HG02973 (cell line): ENCODE measurements around the gene TBX15.

Source experiments
- ATAC-seq: cut with Tn5 transposase; IDR thresholded peaks from one replicate; pipeline ENCODE4 v1.9.1; 2021; ENCODE audit warnings: moderate library complexity; ENCODE audit not compliant: unreplicated experiment

The TBX15 gene

DNA sequence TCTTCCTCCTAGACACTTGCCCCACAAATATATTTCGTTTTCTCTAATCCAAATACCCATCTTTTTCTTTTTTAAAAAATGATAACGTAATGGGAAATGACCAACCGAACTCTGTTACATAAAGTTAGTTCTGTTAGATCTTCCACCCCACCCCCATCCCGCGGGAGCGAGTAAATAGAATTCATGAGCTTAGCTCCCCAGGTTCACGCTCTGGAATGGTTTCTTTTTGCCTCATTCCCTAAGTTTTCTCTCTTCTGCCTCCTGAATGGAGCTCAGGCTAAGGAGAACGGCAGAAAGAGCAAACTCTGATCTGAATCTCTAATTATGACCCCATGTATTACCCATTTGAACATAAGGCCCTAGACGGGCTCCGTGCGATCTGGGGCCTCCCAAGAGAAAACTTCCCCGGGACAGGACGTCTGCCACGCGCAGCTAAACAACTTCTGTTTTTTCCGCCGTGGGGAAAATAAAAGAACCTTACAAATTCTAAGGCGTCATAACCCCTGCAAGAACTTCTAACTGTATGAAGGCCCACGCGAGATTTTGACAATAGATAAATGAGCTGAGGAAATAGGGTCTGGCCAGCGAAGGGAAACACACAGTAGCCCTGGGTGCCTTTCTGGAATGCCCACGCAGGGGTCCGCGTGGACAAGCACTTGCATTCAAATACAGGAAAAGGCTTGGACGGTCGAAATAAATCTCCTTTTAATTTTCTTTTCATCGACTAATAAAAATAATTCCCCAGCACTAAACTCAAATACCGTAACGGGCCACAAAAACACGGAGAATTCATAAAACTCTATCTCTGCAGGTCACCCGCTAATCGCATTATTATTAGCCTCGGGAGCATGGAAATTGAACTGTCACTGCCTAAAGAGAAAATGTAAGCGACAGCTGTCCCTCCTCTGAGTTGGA lies 2.2 kb downstream of the TBX15 start:
- no peak for ATAC-seq

DNA sequence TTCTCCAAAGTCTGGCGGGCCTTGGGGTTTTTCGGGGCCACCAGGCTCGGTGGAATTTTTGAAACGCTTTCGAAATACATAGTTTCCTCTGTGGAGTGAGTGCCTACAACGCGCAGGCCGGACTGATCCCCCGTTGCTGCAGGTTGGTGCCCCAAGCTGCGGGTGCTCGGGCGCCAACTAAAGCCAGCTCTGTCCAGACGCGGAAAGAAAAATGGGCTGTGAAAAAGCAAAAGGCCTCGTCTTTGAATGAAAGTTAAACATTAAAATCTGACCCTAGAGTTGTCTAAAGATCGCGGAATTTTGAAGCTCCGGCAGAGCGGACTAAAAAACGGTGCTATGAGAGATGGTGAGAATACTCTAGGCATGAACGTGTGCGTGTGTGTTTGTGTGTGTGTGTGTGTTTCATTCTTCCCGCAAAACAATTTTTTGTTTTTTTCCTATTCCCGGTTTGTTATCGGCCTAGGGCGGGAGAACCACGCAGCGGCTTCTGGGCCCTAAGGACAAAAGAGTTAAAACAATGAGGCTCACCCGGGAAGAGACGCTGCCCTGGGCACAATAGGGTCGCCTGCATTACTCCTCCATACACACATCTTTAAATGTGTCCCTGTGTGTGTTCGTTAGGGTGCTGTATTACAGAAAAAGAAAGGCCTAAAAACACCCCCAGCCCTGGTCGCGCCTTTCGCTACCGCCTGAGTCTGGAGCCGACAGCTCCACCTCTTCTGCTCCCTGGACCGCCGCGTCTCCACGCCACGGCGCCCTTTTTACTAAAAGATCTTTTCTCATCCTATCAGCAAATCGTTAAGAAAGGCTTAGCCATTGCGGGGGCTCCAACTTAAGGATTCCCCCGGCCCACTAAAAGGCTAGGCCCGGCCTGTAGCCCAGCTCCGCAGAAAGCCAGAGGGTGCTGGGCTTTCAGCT lies 3.2 kb downstream of the TBX15 start:
- no peak for ATAC-seq

DNA sequence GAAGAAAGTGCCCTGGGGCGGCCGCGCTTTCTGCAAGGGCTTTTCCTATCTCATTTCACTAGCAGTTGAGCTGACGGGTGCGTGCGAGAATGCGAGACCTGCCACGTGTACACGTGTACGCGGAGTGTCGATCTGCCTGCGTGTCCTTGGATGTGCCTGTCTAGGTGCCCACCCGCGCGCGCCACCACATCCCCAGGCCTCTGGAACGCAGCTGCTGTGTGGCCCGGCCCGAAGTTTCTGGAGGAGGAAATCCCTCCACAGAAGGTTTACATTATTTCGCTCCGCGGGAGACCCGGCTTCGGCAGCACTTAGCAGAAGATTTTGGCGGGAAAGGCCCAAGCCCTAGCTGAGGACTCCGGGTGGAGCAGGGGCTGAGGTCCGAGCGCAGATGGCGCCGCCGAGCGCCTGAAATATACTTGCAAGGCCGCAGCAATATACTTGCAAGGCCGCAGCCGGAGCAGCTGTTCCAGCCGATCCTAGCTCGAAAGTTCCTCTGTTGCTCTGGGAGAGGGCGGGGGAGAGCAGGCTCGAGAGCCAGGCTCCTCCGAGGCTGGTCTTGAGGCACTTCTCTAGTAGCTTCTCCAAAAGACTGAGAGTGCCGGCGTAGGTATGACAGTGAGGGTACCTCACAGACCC lies 3.9 kb downstream of the TBX15 start:
- no peak for ATAC-seq

DNA sequence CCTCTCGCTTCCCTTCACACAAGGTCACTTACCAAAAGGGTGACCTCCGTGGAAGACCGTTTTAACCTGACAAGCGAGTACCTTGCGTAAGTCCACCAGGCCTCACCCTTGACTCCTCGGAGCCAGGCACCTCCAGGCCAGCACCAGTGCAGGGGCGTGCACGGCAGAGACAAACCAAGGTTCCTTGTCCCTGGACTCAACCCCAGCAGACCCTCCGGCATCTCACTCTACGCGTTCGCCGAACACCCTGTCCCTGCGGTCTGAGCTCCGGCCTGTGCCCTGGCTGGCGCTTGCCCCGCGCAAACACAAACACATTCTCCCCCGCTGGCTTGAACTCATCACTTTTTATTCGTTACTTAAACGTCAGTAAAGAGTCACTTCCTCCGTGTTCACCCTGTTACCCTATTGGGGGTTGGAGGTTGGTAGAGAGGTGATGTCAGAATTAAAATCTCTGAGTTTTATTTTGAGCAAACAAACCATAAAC lies 4.5 kb downstream of the TBX15 start:
- ATAC-seq: no peak

DNA sequence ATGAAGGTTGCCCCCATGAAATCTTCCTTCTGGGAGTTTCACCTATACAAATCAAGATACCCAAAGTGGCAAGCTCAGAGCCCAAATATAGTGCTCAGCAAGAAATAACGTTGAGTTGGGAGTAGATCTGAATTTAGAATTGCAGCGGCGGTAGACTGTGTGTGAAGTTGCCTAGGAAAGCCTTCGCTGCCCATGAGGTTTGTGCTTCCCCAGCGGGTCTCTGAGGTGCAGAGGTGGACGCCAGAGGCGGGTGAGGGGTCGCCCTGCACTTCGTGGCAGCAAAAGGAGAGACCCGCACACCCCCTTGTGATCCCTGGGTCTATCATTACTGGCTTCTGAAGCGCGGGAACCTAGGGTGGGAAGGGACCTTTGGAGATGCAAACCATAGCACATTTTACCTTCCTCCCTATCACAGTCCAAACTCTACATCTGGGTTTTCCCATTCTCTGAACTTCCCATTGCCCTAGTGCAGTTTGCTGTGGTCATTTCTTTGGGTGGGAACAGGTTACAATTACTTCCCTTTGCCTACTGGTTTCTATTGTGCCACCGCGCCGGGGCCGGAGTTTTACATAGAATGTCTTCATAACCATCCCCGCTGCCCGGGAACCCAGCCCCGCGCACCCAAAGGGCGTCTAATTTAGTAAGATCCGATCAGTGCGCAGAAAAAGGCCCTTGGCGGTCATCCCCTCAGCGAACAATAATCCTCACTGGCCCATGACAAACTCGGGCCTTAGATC lies 5.2 kb downstream of the TBX15 start:
- ATAC-seq: no peak

DNA sequence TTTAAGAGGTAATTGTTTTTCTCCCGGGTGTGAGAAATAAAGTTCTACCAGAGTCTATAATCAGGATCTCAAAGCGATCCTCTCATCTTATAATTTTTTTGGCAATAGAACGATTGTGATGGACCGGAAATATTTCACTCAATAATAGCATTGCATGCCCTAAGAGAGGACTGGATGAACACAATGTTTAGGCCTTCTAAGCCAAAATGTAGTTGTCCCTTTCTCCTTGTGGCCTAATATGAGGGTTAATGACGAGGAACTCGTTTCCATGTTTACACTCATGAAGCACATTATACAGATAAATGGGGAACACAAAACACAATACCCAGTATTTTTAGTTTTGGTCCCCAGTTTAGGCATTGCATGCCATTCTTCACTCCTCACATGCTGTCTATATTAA lies 5.9 kb downstream of the TBX15 start:
- no peak for ATAC-seq

DNA sequence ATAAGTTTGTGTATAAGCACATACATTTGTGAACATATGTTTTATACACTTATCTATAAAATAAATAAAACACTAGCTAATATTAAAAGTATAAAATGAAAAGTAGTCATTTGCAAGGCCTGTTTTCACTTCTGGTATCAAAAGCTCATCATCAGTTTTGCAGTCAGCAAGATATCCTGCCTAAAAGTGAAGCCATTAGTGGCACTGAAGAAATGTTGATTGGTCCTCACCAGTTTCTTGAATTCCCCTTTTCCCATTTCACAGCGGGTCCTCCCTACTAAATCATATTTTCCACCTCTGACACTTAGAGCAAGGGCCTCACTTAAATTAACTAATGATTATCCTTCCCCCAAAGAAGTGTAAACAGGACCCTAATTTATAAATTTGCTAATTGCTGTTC lies 6.7 kb downstream of the TBX15 start:
- ATAC-seq: no peak

DNA sequence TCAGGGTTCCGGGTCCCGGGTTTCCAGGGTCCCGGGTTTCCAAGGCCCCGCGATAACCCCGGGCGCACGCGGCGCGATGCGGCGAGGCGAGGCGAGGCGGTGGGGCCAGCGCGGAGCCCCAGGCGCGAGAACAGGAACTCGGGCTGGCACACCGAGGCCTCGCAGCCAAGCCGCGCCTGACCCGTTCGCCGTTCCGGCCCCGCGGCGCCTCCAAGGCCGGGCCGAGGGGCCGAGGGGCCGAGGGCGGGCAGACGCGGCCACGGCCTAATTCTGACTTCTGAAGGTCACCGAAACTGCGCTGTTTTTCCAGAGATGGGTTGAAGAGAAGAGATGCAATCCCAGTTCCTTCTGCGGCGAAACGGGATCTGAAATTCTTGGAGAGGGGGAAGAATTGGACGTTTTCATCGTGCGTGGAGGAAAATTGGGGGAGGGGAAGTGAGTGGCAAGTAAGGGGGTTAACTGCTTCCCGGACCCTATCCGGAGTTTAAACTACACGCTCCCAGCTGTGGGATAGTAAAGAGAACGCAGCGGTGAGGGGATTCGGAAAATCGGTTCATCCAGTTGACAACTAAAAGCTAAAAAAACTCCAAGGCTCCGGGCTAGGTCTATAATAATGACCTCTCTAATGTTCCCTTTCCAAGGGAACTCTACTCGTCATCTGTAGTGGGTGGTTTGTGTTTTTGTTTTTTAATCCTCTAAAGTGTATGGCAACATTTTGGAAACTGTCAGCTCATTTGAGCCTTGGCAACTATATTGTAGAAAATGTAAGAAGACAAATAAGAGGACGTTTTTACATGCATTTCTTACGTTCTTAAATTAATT lies 8.2 kb downstream of the TBX15 start:
- ATAC-seq: no peak

GRCh38 chr1:118978914-118979701 lies 9.0 kb downstream of the TBX15 start:
- no peak for ATAC-seq

DNA sequence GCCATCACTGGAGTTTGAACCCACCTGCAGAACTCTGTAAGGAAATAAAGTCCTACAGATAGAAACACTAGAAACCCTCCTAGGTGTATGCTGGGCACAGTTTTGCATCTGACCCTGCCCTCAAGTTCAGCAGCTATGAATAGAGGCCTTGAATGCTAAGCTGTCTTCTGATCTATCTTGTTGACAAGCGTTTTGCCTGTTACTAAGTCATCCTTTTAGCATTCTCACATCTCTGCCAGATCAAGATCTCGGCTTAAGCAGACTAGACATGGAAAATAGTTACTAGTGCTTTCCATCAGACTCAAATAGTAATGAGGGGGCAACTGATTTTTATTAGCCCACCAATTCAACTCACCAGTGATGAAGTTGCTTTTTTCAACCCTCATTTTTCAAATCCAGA lies 10.5 kb downstream of the TBX15 start:
- no peak for ATAC-seq

GRCh38 chr1:118974661-118975060 lies 13.5 kb downstream of the TBX15 start:
- no peak for ATAC-seq

- no peak for ATAC-seq
Observed at GRCh38 chr1:118973531-118974137, 14.5 kb downstream of the TBX15 start.

DNA sequence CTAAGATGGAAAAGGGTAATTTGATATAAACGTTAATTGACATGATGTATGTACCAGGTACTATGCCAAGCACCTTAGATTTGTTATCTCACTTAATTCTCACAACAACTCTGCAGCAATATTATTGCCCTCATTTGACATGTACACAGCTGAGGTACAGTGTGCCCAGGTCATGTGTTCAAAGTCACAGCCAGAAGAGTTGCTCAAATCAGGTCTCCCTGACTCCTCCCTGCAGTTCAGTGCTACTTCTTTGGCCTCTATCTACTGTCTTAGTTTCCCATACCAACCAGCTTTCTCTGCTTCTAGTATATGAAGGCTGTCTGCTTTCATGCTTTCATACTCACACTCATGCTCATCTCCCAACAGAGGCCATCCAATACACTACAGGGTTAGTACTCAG lies 15.1 kb downstream of the TBX15 start:
- ATAC-seq: no peak

DNA sequence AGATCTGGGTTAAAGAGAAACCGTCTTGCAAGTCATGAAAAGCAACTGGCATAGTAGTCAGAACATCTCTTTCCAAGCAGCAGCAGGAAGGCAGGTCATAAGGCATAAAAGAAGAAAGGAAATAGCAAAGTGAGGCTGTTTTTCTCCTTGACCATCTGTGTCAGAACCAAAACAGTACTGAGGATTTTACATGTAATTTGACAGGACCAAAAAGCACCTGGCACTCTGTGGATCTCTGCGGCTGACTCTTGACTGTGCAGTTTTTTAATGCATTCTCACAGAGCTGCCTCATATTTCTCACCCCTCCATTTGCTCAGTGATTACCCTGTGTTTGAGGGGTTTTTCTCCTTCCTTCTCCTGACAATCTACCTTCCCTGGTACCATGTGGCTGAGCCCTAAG lies 17.7 kb downstream of the TBX15 start:
- no peak for ATAC-seq

GRCh38 chr1:118963456-118964430 lies 24.4 kb downstream of the TBX15 start:
- no peak for ATAC-seq

DNA sequence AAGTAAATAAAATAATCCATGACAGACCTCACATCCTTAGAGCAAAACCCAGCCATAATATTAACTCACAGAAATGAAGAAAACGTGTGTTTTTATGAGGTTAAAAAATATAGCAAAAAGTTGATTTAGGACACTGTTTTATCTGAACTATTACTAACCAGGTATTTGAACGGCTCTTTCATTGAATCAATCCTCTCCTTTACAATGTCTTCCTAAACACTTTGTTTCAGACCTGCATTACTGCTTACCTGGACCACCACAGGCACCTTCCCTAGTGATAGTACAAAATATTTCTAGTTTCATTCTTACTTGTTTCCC lies 25.0 kb downstream of the TBX15 start:
- no peak for ATAC-seq

DNA sequence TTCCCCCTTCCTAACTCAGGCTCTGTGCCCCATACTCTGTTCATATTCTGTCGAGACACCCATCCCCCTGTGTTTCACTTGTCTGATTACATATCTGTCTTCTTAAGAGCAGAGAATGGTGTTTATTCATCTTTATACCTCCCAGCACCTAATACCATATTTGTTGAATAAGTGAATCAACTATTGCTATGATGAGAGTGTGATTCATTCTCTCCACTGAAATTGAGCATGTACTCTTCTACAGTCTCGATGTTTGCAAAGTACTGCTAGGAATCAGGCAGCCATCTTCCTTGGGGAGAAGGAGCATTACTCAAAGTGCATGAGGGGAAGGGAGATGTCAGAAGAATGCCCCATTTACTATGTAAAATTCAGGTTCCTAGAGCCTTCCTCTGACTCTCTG lies 27.0 kb downstream of the TBX15 start:
- ATAC-seq: no peak
